Adrenal gland (tissue), 12 donors: ENCODE data around the gene PLXNC1. TPM values are rescaled to one million over a fixed set of nuclear protein-coding genes. Genes with fewer than 3 reads are reported as not detected.

Experiments
- DNase-seq, 7 donors: peaks; one replicate each; pipeline ENCODE4 v3.0.0-alpha.2; 2019 to 2020
- H3K27ac ChIP-seq, 5 donors: fragments of 200-600 bp; sonication (generic) in 4 of 5; 1 replicate in 3 of 5; 2 replicates in 2 of 5; pipeline versions ENCODE4 v1.5.1 to v1.8.0; 2016 to 2020; ENCODE audit warnings: mild to moderate bottlenecking in 1 of 5
- H3K27me3 ChIP-seq: fragments of 200-600 bp; 2 replicates; pipeline ENCODE4 v1.8.0; 2021
- H3K36me3 ChIP-seq, 2 donors: fragments of 200-600 bp; replicated peaks in 1 of 2; 1 replicate in 1 of 2; 2 replicates in 1 of 2; pipeline versions ENCODE4 v1.5.1 to v1.8.0; 2018 to 2022
- H3K4me1 ChIP-seq, 2 donors: fragments of 200-600 bp; replicated peaks in 1 of 2; 1 replicate in 1 of 2; 2 replicates in 1 of 2; pipeline versions ENCODE4 v1.5.1 to v1.8.0; 2018 to 2021
- H3K4me3 ChIP-seq, 4 donors: fragments of 200-600 bp; sonication (generic) in 3 of 4; one replicate each; pipeline ENCODE4 v1.5.1; 2016 to 2018
- H3K9me3 ChIP-seq, 3 donors: fragments of 200-600 bp; sonication (generic) in 1 of 3; replicated peaks in 1 of 3; 1 replicate in 2 of 3; 2 replicates in 1 of 3; pipeline versions ENCODE4 v1.5.1 to v1.8.0; 2016 to 2021
- POLR2A ChIP-seq, 2 donors: fragments of 450-650 bp; IDR thresholded peaks; one replicate each; pipeline ENCODE4 v1.6.1; 2017; ENCODE audit warnings: antibody characterized with exemption in 2 of 2, mild to moderate bottlenecking in 2 of 2, moderate library complexity in 1 of 2
- WGBS, 4 donors: extraction: QIAGEN DNeasy Blood & Tissue Kit in 2 of 4; methylation state at CpG; one replicate each; pipeline versions ENCODE4 v1.1.5 to v1.1.7; 2013 to 2017; 5-methylcytosine and 5-hydroxymethylcytosine counted together
- intact Hi-C, 2 donors: fragments of 100-400 bp; cut with DNase I; formaldehyde crosslinking; loops; one replicate each; pipeline versions ENCODE4 v1.14.1 to v1.15.0; 2022 to 2023
- polyA plus RNA-seq, 3 donors: library from polyadenylated mRNA; stranded (reverse); fragments of 200-250 nt in 2 of 3; fragments of 350-450 nt in 1 of 3; fragmentation: Illumina TruSeq in 1 of 3; extraction: RNeasy Lipid Tissue Mini Kit (QIAGEN cat#74804) in 1 of 3; gene quantifications; one replicate each; pipeline ENCODE4 v1.2.3, GENCODE V29; 2013 to 2014
- total RNA-seq, 9 donors: library from RNA; depleted of rRNA in 4 of 9; stranded (reverse); fragments of >200 nt in 4 of 9; fragments of 120-200 nt in 1 of 9; fragmentation: NEBNext Ultra II Directional in 1 of 9; extraction: Animal tissue kit (Norgen Biotek cat#: 25700) in 1 of 9; gene quantifications; one replicate each; pipeline versions ENCODE4 v1.1.0 to v1.2.4, GENCODE V29; 2013 to 2023
- TF ChIP-seq, protein P1 (sequence below), 6 experiments: fragments of 450-650 bp in 4 of 6; fragments of 200-600 bp in 2 of 6; sonication (generic) in 1 of 6; IDR thresholded peaks; 1 replicate in 5 of 6; 2 replicates in 1 of 6; pipeline versions ENCODE4 v1.5.1 to v1.8.0; 2016 to 2021; ENCODE audit warnings: antibody characterized with exemption in 6 of 6, mild to moderate bottlenecking in 2 of 6, moderate library complexity in 1 of 6
- donor health status: healthy with polysubstance abuse.
- donor health status: Bipolar disorder and iron deficiency.
- donor health status: DM: yes; HTN: yes; CAD: no.
- donor health status: DM: no; HTN: no; CAD: no.
- donor health status: DM: no; HTN: no; CAD: no.
- donor health status: DM: yes; HTN: yes; CAD: no.

The PLXNC1 gene
- total and polyA plus RNA-seq, 12 donors = 2.5 to 23.4 (median 12.3) TPM

GRCh38 chr12:94329366-94329765 is 181.0 kb downstream of the PLXNC1 start:
- no peaks in the 10 kb centered on the region for H3K9me3 ChIP-seq
- TF ChIP-seq, protein P1, sequence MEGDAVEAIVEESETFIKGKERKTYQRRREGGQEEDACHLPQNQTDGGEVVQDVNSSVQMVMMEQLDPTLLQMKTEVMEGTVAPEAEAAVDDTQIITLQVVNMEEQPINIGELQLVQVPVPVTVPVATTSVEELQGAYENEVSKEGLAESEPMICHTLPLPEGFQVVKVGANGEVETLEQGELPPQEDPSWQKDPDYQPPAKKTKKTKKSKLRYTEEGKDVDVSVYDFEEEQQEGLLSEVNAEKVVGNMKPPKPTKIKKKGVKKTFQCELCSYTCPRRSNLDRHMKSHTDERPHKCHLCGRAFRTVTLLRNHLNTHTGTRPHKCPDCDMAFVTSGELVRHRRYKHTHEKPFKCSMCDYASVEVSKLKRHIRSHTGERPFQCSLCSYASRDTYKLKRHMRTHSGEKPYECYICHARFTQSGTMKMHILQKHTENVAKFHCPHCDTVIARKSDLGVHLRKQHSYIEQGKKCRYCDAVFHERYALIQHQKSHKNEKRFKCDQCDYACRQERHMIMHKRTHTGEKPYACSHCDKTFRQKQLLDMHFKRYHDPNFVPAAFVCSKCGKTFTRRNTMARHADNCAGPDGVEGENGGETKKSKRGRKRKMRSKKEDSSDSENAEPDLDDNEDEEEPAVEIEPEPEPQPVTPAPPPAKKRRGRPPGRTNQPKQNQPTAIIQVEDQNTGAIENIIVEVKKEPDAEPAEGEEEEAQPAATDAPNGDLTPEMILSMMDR (IDR thresholded peaks at IDR 0.05) = peak in 4 of 6 experiments; percentile 25 to 47 (median 32)
- TF ChIP-seq POLR2A (IDR thresholded peaks at IDR 0.05) = no peak
- H3K27ac ChIP-seq = no peak overlapping the region
- no peak overlapping the region for H3K4me3 ChIP-seq
- no peak for DNase-seq
- H3K27me3 ChIP-seq = no peaks in the 10 kb centered on the region
- WGBS, 4 donors = 70 to 97% (median 92%) methylated on average over 1 of the region's 1 CpG
- H3K36me3 ChIP-seq = peaks cover 0 to 3% of the 10 kb centered on the region in 2 donors
- intact Hi-C loops = no loop called here
- H3K4me1 ChIP-seq = no peaks in the 10 kb centered on the region

GRCh38 chr12:94333396-94333795 is 185.0 kb downstream of the PLXNC1 start:
- intact Hi-C loops = no loop called here
- WGBS, 4 donors = 89 to 94% (median 91%) methylated on average over 3 of the region's 3 CpGs
- Histone ChIP-seq H3K36me3 (peaks cover 0 to 3% of the 10 kb centered on the region in 2 donors), H3K4me1 (no peaks in the 10 kb centered on the region), H3K27me3 (no peaks in the 10 kb centered on the region), H3K9me3 (no peaks in the 10 kb centered on the region), H3K27ac (no peak overlapping the region), H3K4me3 (no peak overlapping the region)
- TF ChIP-seq POLR2A (IDR thresholded peaks at IDR 0.05) = no peak
- TF ChIP-seq, protein P1 (IDR thresholded peaks at IDR 0.05) = no peak
- DNase-seq = no peak

GRCh38 chr12:94336211-94336925 is 188.0 kb downstream of the PLXNC1 start:
- Histone ChIP-seq H3K27me3 (no peaks in the 10 kb centered on the region), H3K36me3 (no peaks in the 10 kb centered on the region), H3K9me3 (no peaks in the 10 kb centered on the region), H3K27ac (no peak overlapping the region), H3K4me1 (no peaks in the 10 kb centered on the region), H3K4me3 (no peak overlapping the region)
- intact Hi-C loops = no loop called here
- 72 to 85% (median 79%) methylated on average over 5 of the region's 5 CpGs for WGBS, 4 donors
- no peak for TF ChIP-seq POLR2A (IDR thresholded peaks at IDR 0.05)
- TF ChIP-seq, protein P1 (IDR thresholded peaks at IDR 0.05) = no peak
- no peak for DNase-seq

DNA sequence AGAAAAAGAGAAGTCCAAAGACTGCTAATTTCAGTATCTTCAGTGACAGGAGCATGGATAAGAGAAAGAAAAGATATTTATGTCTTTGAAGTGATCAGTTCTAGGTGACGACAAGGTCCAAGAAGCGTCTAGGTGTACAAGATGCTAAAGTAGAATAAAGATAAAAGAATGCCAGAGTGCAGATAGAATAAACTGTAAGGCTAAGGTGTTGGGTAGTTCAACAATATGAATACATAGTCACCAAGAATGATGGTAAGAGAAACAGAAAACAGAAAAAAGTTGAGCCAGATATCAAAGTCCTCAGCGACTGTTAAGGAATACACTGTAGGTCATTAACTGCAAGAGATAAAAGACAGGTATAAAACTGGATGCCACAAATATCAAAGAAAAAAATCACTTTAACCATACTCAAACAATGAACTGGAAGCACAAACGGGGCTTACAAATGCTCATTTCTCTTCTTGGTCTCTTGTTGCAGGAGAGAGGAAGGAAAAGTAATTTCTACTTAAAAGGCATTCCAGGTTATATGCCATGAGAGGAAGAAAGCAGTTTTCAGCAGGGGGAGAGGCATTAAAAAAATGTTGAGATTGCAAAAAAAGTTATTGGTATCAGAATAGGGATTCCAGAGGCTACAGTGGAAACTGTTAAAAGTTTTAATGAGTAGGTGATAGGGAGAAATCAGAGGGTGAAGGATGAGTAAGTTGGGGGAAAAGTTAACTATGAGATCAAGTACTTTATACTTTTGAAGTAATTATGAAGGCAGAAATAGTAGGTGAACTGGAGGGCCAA is 189.8 kb downstream of the PLXNC1 start:
- WGBS, 4 donors = 92 to 97% (median 96%) methylated on average over 4 of the region's 4 CpGs
- no peaks in the 10 kb centered on the region for H3K27me3 ChIP-seq
- no peaks in the 10 kb centered on the region for H3K9me3 ChIP-seq
- H3K4me1 ChIP-seq = no peaks in the 10 kb centered on the region
- no peak for DNase-seq
- H3K27ac ChIP-seq = no peak overlapping the region
- intact Hi-C loops = no loop called here
- no peak for TF ChIP-seq POLR2A (IDR thresholded peaks at IDR 0.05)
- TF ChIP-seq, protein P1 (IDR thresholded peaks at IDR 0.05) = no peak
- no peak overlapping the region for H3K4me3 ChIP-seq
- H3K36me3 ChIP-seq = no peaks in the 10 kb centered on the region
